Hepatocyte (in vitro differentiated cells): ENCODE data around the gene LRRC4C. TPM values are rescaled to one million over a fixed set of nuclear protein-coding genes. Genes with fewer than 3 reads are reported as not detected.

Source experiments
- DNase-seq: peaks from one replicate; pipeline ENCODE4 v3.0.0-alpha.2; 2016; ENCODE audit warnings: low spot score
- H2AFZ ChIP-seq: fragments of 200-600 bp; sonication (generic); 2 replicates; pipeline ENCODE4 v1.6.0; 2016; ENCODE audit warnings: antibody characterized with exemption, mild to moderate bottlenecking
- H3K27ac ChIP-seq: fragments of 200-600 bp; sonication (generic); 2 replicates; pipeline ENCODE4 v1.5.1; 2016; ENCODE audit warnings: mild to moderate bottlenecking
- H3K27me3 ChIP-seq: fragments of 200-600 bp; sonication (generic); 2 replicates; pipeline ENCODE4 v1.6.1; 2016
- H3K36me3 ChIP-seq: fragments of 200-600 bp; sonication (generic); replicated peaks from 2 replicates; pipeline ENCODE4 v1.5.1; 2016; ENCODE audit warnings: low read depth; ENCODE audit not compliant: insufficient read depth
- H3K4me1 ChIP-seq: fragments of 200-600 bp; sonication (generic); 2 replicates; pipeline ENCODE4 v1.5.1; 2016; ENCODE audit warnings: mild to moderate bottlenecking, moderate library complexity; ENCODE audit not compliant: insufficient read depth
- H3K4me2 ChIP-seq: fragments of 200-600 bp; sonication (generic); 2 replicates; pipeline ENCODE4 v1.6.0; 2016
- H3K4me3 ChIP-seq: fragments of 200-600 bp; sonication (generic); 2 replicates; pipeline ENCODE4 v1.5.1; 2016; ENCODE audit warnings: mild to moderate bottlenecking
- H3K79me2 ChIP-seq: fragments of 200-600 bp; sonication (generic); 2 replicates; pipeline ENCODE4 v1.6.0; 2017; ENCODE audit warnings: mild to moderate bottlenecking
- H3K9me2 ChIP-seq: fragments of 200-600 bp; sonication (generic); replicated peaks from 2 replicates; pipeline ENCODE4 v1.6.0; 2017; ENCODE audit warnings: mild to moderate bottlenecking; ENCODE audit not compliant: insufficient read depth
- H3K9me3 ChIP-seq: fragments of 200-600 bp; sonication (generic); 2 replicates; pipeline ENCODE4 v1.5.1; 2016; ENCODE audit warnings: low read depth, mild to moderate bottlenecking
- H4K20me1 ChIP-seq: fragments of 200-600 bp; sonication (generic); 2 replicates; pipeline ENCODE4 v1.6.0; 2016; ENCODE audit warnings: mild to moderate bottlenecking; ENCODE audit not compliant: insufficient read depth, poor library complexity, severe bottlenecking
- EZH2 ChIP-seq: fragments of 200-600 bp; sonication (generic); IDR thresholded peaks from 2 replicates; pipeline ENCODE4 v1.6.1; 2016; ENCODE audit warnings: antibody characterized with exemption, mild to moderate bottlenecking, borderline replicate concordance
- EZH2phosphoT487 ChIP-seq: fragments of 200-600 bp; sonication (generic); IDR thresholded peaks from one replicate; pipeline ENCODE4 v1.6.1; 2018; ENCODE audit warnings: antibody characterized with exemption, mild to moderate bottlenecking, low read depth, moderate library complexity; ENCODE audit not compliant: unreplicated experiment, severe bottlenecking
- WGBS: methylation state at CpG from one replicate; pipeline ENCODE4 v1.1.6; 2016; ENCODE audit warnings: low lambda C conversion rate; ENCODE audit errors: missing lambda C conversion rate; 5-methylcytosine and 5-hydroxymethylcytosine counted together
- polyA plus RNA-seq: library from polyadenylated mRNA; unstranded; fragments of >200 nt; fragmentation: Nextera tagmentation; extraction: Ambion mirVana; gene quantifications from 2 replicates; pipeline ENCODE4 v1.2.1, GENCODE V29; 2016
- total RNA-seq: library from RNA; depleted of rRNA; stranded (reverse); fragments of >200 nt; gene quantifications from 2 replicates; pipeline ENCODE4 v1.2.3, GENCODE V29; 2014
- TF ChIP-seq, protein P1 (sequence below): fragments of 200-600 bp; sonication (generic); IDR thresholded peaks from 2 replicates; pipeline ENCODE4 v1.5.1; 2016; ENCODE audit warnings: antibody characterized with exemption, mild to moderate bottlenecking; ENCODE audit not compliant: poor library complexity

Gene LRRC4C
- total and polyA plus RNA-seq, 2 experiments from 2014 or later = 1.1 to 3.1 TPM

- WGBS = 87% methylated on average over 2 of the region's 2 CpGs
- no peaks in the 10 kb centered on the region for H3K36me3 ChIP-seq
- H3K27ac ChIP-seq = no peak overlapping the region
- no peak overlapping the region for H3K4me2 ChIP-seq
- no peaks in the 10 kb centered on the region for H3K9me3 ChIP-seq
- no peak overlapping the region for H3K4me3 ChIP-seq
- no peaks in the 10 kb centered on the region for H3K9me2 ChIP-seq
- no peaks in the 10 kb centered on the region for H4K20me1 ChIP-seq
- TF ChIP-seq EZH2phosphoT487 (no peak), EZH2 (no peak)
- TF ChIP-seq, protein P1, sequence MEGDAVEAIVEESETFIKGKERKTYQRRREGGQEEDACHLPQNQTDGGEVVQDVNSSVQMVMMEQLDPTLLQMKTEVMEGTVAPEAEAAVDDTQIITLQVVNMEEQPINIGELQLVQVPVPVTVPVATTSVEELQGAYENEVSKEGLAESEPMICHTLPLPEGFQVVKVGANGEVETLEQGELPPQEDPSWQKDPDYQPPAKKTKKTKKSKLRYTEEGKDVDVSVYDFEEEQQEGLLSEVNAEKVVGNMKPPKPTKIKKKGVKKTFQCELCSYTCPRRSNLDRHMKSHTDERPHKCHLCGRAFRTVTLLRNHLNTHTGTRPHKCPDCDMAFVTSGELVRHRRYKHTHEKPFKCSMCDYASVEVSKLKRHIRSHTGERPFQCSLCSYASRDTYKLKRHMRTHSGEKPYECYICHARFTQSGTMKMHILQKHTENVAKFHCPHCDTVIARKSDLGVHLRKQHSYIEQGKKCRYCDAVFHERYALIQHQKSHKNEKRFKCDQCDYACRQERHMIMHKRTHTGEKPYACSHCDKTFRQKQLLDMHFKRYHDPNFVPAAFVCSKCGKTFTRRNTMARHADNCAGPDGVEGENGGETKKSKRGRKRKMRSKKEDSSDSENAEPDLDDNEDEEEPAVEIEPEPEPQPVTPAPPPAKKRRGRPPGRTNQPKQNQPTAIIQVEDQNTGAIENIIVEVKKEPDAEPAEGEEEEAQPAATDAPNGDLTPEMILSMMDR = no peak
- H3K27me3 ChIP-seq = no peaks in the 10 kb centered on the region
- no peaks in the 10 kb centered on the region for H3K79me2 ChIP-seq
- no peak overlapping the region for H2AFZ ChIP-seq
- H3K4me1 ChIP-seq = no peaks in the 10 kb centered on the region
- DNase-seq = no peak
Measured at GRCh38 chr11:41446107-41446506, 13.3 kb downstream of the LRRC4C start.

DNA sequence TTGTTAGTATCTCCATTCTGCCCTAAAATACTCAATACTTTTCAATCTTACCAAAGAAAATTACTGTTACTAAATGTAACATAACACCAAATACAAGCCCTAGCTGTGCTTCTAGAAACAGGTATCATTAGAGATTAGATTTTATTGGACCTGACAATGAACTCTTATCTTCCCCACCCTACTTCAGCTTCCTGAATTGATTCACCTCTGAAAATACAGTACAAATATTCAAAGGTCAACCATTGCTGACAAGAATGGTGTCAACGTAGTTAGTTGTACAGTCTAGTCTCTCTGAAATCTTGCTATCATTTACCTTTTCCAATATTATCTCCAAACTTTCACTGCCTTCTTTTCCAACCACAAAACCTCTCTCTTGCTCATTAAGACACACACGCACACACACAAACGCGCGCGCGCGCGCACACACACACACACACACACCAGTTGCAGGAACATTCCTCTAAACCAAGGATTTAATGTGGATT, 22.4 kb downstream of the LRRC4C start:
- Histone ChIP-seq H3K79me2 (no peaks in the 10 kb centered on the region), H3K9me2 (no peaks in the 10 kb centered on the region), H3K36me3 (no peaks in the 10 kb centered on the region), H3K4me2 (no peak overlapping the region), H3K27me3 (no peaks in the 10 kb centered on the region), H4K20me1 (no peaks in the 10 kb centered on the region), H3K27ac (no peak overlapping the region), H3K4me1 (no peaks in the 10 kb centered on the region), H2AFZ (no peak overlapping the region), H3K9me3 (no peaks in the 10 kb centered on the region), H3K4me3 (no peak overlapping the region)
- WGBS = 60% methylated on average over 9 of the region's 9 CpGs
- no peak for TF ChIP-seq EZH2phosphoT487
- TF ChIP-seq EZH2 = no peak
- TF ChIP-seq, protein P1 = no peak
- no peak for DNase-seq

DNA sequence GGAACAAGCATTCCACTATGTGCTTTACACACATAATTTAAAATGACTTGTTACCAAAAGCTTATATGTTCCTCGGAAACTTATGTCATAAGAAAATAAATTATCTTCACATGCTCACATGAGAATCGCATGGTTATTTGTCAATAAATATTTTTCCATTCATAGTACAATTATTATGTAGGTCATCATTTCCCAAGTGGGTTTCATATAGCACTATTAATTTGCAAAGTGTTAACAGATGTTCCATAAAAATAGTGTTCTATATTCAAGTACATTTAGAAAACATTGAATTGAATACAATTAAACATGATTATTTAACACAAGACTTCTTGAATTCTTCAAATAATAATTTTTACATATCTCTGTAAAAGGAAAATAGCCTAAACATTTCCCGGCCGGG, 23.9 kb downstream of the LRRC4C start:
- Histone ChIP-seq H3K4me1 (no peaks in the 10 kb centered on the region), H3K79me2 (no peaks in the 10 kb centered on the region), H3K36me3 (no peaks in the 10 kb centered on the region), H4K20me1 (no peaks in the 10 kb centered on the region), H2AFZ (no peak overlapping the region), H3K27ac (no peak overlapping the region), H3K27me3 (no peaks in the 10 kb centered on the region), H3K4me2 (no peak overlapping the region), H3K9me3 (no peaks in the 10 kb centered on the region), H3K4me3 (no peak overlapping the region), H3K9me2 (no peaks in the 10 kb centered on the region)
- no peak for DNase-seq
- 93% methylated on average over 4 of the region's 4 CpGs for WGBS
- TF ChIP-seq, protein P1 = no peak
- TF ChIP-seq EZH2 (no peak), EZH2phosphoT487 (no peak)

DNA sequence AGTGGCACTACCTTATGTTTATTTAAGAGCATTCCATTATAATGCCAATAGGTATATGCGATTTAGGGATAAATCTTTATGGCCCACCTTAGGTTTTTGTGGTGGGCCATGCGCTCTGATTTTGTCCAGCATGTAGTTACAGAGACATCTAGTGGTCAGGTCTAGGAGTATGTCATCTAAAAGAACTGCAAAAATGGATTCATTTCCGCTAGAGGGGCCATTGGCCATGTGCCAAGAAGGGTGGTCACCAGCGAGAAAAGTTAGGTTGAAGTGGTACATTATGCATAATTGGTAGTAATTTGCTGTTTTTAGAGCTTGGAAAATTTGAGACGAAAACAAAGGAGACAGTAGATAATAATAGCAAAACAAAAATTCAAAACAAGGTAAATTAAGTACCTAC, 27.7 kb downstream of the LRRC4C start:
- H3K9me2 ChIP-seq = no peaks in the 10 kb centered on the region
- H3K27me3 ChIP-seq = no peaks in the 10 kb centered on the region
- peak; percentile 41 for DNase-seq
- no peaks in the 10 kb centered on the region for H3K79me2 ChIP-seq
- H3K4me1 ChIP-seq = no peaks in the 10 kb centered on the region
- 34% methylated on average over 5 of the region's 5 CpGs for WGBS
- H3K4me2 ChIP-seq = no peak overlapping the region
- no peak overlapping the region for H3K4me3 ChIP-seq
- no peaks in the 10 kb centered on the region for H3K9me3 ChIP-seq
- H2AFZ ChIP-seq = no peak overlapping the region
- no peaks in the 10 kb centered on the region for H3K36me3 ChIP-seq
- TF ChIP-seq EZH2phosphoT487 (no peak), EZH2 (no peak)
- TF ChIP-seq, protein P1 = peak; percentile 86
- no peak overlapping the region for H3K27ac ChIP-seq
- no peaks in the 10 kb centered on the region for H4K20me1 ChIP-seq
